ENCODE data around the gene GRID1.

GRID1 gene

GRCh38 chr10:86229811-86230556 lies 136.6 kb downstream of the GRID1 start:
- no peak for DNase-seq (ENCODE audit: low spot score)

DNA sequence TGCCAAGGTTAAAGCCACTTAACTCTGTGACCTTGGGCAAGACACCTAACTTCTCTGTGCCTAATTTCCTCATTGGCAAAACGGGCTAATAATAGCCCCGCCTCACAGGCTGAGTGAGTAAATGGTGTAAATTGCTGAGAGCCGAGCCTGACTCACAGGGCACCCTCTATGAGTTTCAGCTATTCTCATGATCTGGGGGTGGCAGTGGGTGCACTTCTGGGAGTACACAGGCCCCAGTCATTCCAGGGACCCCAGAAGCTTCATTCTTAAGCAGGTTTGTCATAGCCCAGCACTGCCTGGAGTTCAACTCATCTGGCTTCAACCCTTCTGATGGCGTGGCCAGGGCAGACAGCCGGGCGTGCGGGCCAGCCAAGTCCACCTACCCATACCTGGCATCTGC lies 137.2 kb downstream of the GRID1 start:
- DNase-seq (ENCODE audit: low spot score) = no peak

GRCh38 chr10:86227501-86228258 lies 138.9 kb downstream of the GRID1 start:
- no peak for DNase-seq (ENCODE audit: low spot score)

GRCh38 chr10:86226781-86227201 lies 139.8 kb downstream of the GRID1 start:
- no peak for DNase-seq (ENCODE audit: low spot score)

DNA sequence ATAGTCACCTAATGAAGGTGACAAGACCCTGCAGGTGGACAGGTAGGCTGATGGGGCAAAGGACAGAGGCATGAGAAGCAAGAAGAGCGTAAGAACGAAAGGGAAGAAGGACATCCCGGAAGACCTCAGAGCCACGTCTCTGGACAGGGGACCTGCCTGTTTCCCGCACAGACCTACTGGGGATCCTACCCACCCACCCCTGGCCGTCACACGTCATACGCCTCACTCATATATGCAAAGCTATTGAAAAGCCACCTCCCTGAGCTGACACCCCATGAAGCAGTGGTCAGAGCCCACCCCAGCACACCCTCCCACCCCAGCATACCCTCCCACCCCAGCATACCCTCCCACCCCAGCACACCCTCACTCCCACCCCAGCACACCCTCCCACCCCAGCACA lies 140.6 kb downstream of the GRID1 start:
- no peak for DNase-seq (ENCODE audit: low spot score)

- no peak for DNase-seq (ENCODE audit: low spot score)
Observed at GRCh38 chr10:86225103-86225782, 141.4 kb downstream of the GRID1 start.

- no peak for DNase-seq (ENCODE audit: low spot score)
Observed at GRCh38 chr10:86224354-86225102, 142.1 kb downstream of the GRID1 start.

- DNase-seq (ENCODE audit: low spot score) = no peak
Observed at GRCh38 chr10:86223256-86223655, 143.3 kb downstream of the GRID1 start.

DNA sequence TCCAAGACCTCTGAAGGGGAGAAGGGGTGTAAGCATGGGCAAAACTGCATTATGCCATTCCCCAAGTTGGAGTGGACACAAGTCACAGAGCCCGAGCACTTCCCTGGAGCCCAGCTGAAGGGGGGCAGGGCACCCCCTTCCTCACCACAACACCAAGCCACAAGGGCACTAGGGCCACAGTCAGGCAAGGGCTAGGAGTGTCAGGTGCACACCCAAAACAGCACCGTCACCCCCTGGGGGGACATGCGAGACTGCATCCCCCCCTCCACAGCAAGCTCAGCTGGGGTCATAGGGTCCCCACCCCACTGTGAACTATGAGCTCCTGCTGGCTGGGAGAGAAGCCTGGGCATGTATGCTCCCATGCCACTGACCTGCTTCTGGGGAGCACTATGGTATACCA lies 143.9 kb downstream of the GRID1 start:
- DNase-seq (ENCODE audit: low spot score) = no peak

DNA sequence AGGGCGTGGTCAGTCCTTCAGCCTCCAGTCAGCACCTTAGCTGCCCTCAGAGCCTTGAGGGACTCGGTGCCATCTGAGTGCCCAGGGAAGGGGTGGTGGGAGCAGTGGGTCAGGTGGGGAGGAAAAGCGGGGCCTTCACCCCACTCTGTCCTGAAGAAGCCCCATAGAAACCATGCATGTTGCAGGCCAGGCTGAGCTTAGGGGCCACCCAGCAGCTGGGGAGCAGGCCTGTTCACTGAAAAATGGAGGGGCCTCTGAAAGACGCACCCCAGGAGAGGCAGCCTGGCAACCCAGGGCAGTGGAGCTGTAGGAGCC lies 144.3 kb downstream of the GRID1 start:
- DNase-seq (ENCODE audit: low spot score) = no peak

GRCh38 chr10:86221442-86222335 lies 144.9 kb downstream of the GRID1 start:
- no peak for DNase-seq (ENCODE audit: low spot score)

DNA sequence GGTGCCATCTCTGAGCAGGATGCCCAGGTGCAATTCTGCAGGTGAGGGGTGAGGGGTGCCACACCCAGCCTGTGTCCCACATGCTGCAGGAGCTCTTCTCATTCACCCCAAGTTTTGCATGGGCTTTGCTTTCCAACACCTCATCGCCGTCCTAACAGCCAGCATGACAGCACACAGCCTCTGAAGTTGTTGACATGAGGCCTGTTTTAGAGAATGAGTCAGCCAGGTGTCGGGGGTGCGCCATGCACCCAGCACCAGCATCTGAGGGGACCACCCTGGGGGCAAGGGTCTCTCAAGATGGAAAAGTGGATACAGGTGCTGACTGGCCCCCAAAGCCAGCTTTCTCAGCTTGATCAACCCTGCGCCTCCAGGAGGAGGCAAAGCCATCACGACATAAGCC lies 146.0 kb downstream of the GRID1 start:
- DNase-seq (ENCODE audit: low spot score) = no peak

- no peak for DNase-seq (ENCODE audit: low spot score)
Observed at GRCh38 chr10:86219271-86219670, 147.3 kb downstream of the GRID1 start.

DNA sequence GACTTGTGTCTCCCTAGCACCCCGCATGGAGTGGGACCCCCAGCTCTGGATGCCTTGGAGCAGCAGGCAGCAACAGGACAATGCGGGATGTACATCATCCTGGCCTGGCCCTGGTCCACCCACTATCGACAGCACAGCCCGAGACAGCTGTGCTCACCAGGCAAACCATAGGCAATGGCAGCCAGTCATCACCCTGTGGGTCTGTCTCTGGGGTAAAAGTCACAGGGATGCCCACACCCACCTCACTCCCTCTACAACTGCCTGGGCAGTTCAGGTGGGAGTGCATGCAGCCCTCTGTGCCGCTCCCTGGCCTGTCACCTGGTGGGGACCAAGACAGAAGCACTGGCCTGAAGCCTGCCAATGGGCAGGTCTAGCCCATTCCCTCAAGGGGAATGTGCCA lies 147.8 kb downstream of the GRID1 start:
- DNase-seq (ENCODE audit: low spot score) = no peak

GRCh38 chr10:86218160-86218559 lies 148.4 kb downstream of the GRID1 start:
- no peak for DNase-seq (ENCODE audit: low spot score)

GRCh38 chr10:86217371-86218080 lies 149.1 kb downstream of the GRID1 start:
- no peak for DNase-seq (ENCODE audit: low spot score)

GRCh38 chr10:86216886-86217285 lies 149.7 kb downstream of the GRID1 start:
- no peak for DNase-seq (ENCODE audit: low spot score)

- DNase-seq (ENCODE audit: low spot score) = no peak
Observed at GRCh38 chr10:86215712-86216111, 150.9 kb downstream of the GRID1 start.

GRCh38 chr10:86215046-86215445 lies 151.5 kb downstream of the GRID1 start:
- no peak for DNase-seq (ENCODE audit: low spot score)

- no peak for DNase-seq (ENCODE audit: low spot score)
Observed at GRCh38 chr10:86213148-86213547, 153.4 kb downstream of the GRID1 start.

DNA sequence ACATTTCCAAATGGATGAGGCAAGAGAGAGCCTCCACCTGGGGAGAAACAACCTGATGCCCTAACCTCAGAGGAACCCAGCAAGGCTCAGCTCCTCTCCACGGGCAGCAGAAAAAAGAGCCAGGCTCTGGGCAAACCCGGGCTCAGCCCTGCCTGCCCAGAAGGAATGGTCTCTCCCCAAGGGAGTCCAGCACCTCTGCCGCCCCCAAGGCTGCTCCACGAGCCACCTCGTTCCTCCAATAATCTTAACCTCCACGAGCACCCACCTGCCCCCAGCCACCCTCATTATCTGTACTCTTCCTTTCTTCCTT lies 154.2 kb downstream of the GRID1 start:
- no peak for DNase-seq (ENCODE audit: low spot score)
